MM.1S (cell line): ENCODE data around the gene KIAA1671.
A peak's percentile ranks its signal among the peaks of the same experiment; 100 is the strongest.

Experiments
- DNase-seq: peaks from one replicate; pipeline ENCODE4 v3.0.0-alpha.2; 2015
- H2AFZ ChIP-seq: fragments of 300-600 bp; sonication (generic); 2 replicates; pipeline ENCODE4 v1.6.0; 2016; ENCODE audit warnings: antibody characterized with exemption, low read length
- H3F3A ChIP-seq: fragments of 300-600 bp; sonication (generic); 2 replicates; pipeline ENCODE4 v1.6.1; 2016; ENCODE audit warnings: mild to moderate bottlenecking, antibody characterized with exemption, low read length, moderate library complexity, mixed read lengths; ENCODE audit not compliant: insufficient read depth
- H3K27ac ChIP-seq: fragments of 300-600 bp; sonication (generic); 2 replicates; pipeline ENCODE4 v1.5.1; 2016; ENCODE audit warnings: mild to moderate bottlenecking, low read length
- H3K27me3 ChIP-seq: fragments of 300-600 bp; sonication (generic); replicated peaks from 2 replicates; pipeline ENCODE4 v1.6.0; 2016; ENCODE audit warnings: low read length; ENCODE audit not compliant: insufficient read depth
- H3K36me3 ChIP-seq: fragments of 300-600 bp; sonication (generic); replicated peaks from 2 replicates; pipeline ENCODE4 v1.6.1; 2016; ENCODE audit warnings: mild to moderate bottlenecking, low read length, mixed read lengths; ENCODE audit not compliant: insufficient read depth
- H3K4me1 ChIP-seq: fragments of 300-600 bp; sonication (generic); 2 replicates; pipeline ENCODE4 v1.6.1; 2016; ENCODE audit warnings: low read length, mixed read lengths
- H3K4me2 ChIP-seq: fragments of 300-600 bp; sonication (generic); 2 replicates; pipeline ENCODE4 v1.6.0; 2016; ENCODE audit warnings: low read depth, low read length
- H3K4me3 ChIP-seq: fragments of 300-600 bp; sonication (generic); 2 replicates; pipeline ENCODE4 v1.5.1; 2016; ENCODE audit warnings: low read length, mixed read lengths
- H3K79me2 ChIP-seq: fragments of 300-600 bp; sonication (generic); 2 replicates; pipeline ENCODE4 v1.6.1; 2016; ENCODE audit warnings: mixed run types, low read length, mixed read lengths
- H3K9ac ChIP-seq: fragments of 300-600 bp; sonication (generic); 2 replicates; pipeline ENCODE4 v1.6.1; 2016; ENCODE audit warnings: low read length, mixed read lengths
- H3K9me2 ChIP-seq: fragments of 300-600 bp; sonication (generic); replicated peaks from 2 replicates; pipeline ENCODE4 v1.6.1; 2016; ENCODE audit warnings: mild to moderate bottlenecking, low read length, mixed read lengths; ENCODE audit not compliant: insufficient read depth
- H3K9me3 ChIP-seq: fragments of 300-600 bp; sonication (generic); replicated peaks from 2 replicates; pipeline ENCODE4 v1.6.1; 2016; ENCODE audit warnings: mild to moderate bottlenecking, low read length, mixed read lengths; ENCODE audit not compliant: insufficient read depth
- H4K20me1 ChIP-seq: fragments of 300-600 bp; sonication (generic); 2 replicates; pipeline ENCODE4 v1.6.1; 2016; ENCODE audit warnings: mild to moderate bottlenecking, low read length, moderate library complexity, mixed read lengths; ENCODE audit not compliant: insufficient read depth
- CTCF ChIP-seq: fragments of 300-600 bp; sonication (generic); IDR thresholded peaks from 2 replicates; pipeline ENCODE4 v1.5.1; 2016; ENCODE audit warnings: antibody characterized with exemption, low read length, mixed read lengths
- EZH2 ChIP-seq: fragments of 300-600 bp; sonication (generic); optimal IDR thresholded peaks from 2 replicates; pipeline ENCODE3; 2017; ENCODE audit warnings: low read depth, mild to moderate bottlenecking, antibody characterized with exemption, low read length, mixed read lengths
- EZH2phosphoT487 ChIP-seq: fragments of 300-600 bp; sonication (generic); IDR thresholded peaks from 2 replicates; pipeline ENCODE4 v1.6.1; 2018; ENCODE audit warnings: antibody characterized with exemption, low read length

The KIAA1671 gene

GRCh38 chr22:25080855-25081254 is 128.3 kb downstream of the KIAA1671 start:
- no peaks in the 10 kb centered on the region for H3K36me3 ChIP-seq
- no peaks in the 10 kb centered on the region for H3K9me3 ChIP-seq
- peaks cover 1% of the 10 kb centered on the region; the same call in 1 of the 2 replicates for H3K4me1 ChIP-seq
- no peak for TF ChIP-seq EZH2phosphoT487
- no peak for TF ChIP-seq EZH2
- no peak for TF ChIP-seq CTCF
- H3K9ac ChIP-seq, result no peak overlapping the region
- no peak overlapping the region for H2AFZ ChIP-seq
- H3K27ac ChIP-seq, result no peak overlapping the region
- no peaks in the 10 kb centered on the region for H4K20me1 ChIP-seq
- no peaks in the 10 kb centered on the region for H3K9me2 ChIP-seq
- H3F3A ChIP-seq, result no peaks in the 10 kb centered on the region
- DNase-seq, result no peak
- no peak overlapping the region for H3K4me3 ChIP-seq
- H3K27me3 ChIP-seq, result no peaks in the 10 kb centered on the region
- no peak overlapping the region for H3K4me2 ChIP-seq
- no peaks in the 10 kb centered on the region for H3K79me2 ChIP-seq

GRCh38 chr22:25081409-25081824 is 128.9 kb downstream of the KIAA1671 start:
- DNase-seq, result peak; percentile 52
- TF ChIP-seq CTCF, result peak; percentile 55
- no peak for TF ChIP-seq EZH2phosphoT487
- TF ChIP-seq EZH2, result no peak
- Histone ChIP-seq H3K79me2 (no peaks in the 10 kb centered on the region), H3K4me1 (peaks cover 7% of the 10 kb centered on the region; the same call in 1 of the 2 replicates), H2AFZ (no peak overlapping the region), H3K36me3 (no peaks in the 10 kb centered on the region), H3K27me3 (no peaks in the 10 kb centered on the region), H3K9ac (no peak overlapping the region), H3K9me3 (no peaks in the 10 kb centered on the region), H4K20me1 (no peaks in the 10 kb centered on the region), H3K4me3 (no peak overlapping the region), H3K27ac (no peak overlapping the region), H3F3A (no peaks in the 10 kb centered on the region), H3K9me2 (no peaks in the 10 kb centered on the region), H3K4me2 (no peak overlapping the region)

GRCh38 chr22:25082096-25082495 is 129.6 kb downstream of the KIAA1671 start:
- Histone ChIP-seq H3K27me3 (no peaks in the 10 kb centered on the region), H3K4me2 (no peak overlapping the region), H3K4me1 (peaks cover 8% of the 10 kb centered on the region; the same call in 1 of the 2 replicates), H3K4me3 (no peak overlapping the region), H3K9me2 (no peaks in the 10 kb centered on the region), H4K20me1 (no peaks in the 10 kb centered on the region), H2AFZ (no peak overlapping the region), H3K9ac (no peak overlapping the region), H3F3A (no peaks in the 10 kb centered on the region), H3K79me2 (no peaks in the 10 kb centered on the region), H3K9me3 (no peaks in the 10 kb centered on the region), H3K36me3 (no peaks in the 10 kb centered on the region), H3K27ac (no peak overlapping the region)
- no peak for TF ChIP-seq EZH2phosphoT487
- TF ChIP-seq CTCF, result no peak
- TF ChIP-seq EZH2, result no peak
- DNase-seq, result no peak
